Activated CD4-positive, alpha-beta T cell treated with anti-CD3 and anti-CD28 coated beads, Interleukin-2, amount 10 ng/mL, durations not matched to agents 7 days and 5 days (primary cell): ENCODE results near the gene CAMKK2. TPM values are rescaled to one million over a fixed set of nuclear protein-coding genes. Genes with fewer than 3 reads are reported as not detected.

Experiments
- CTCF ChIA-PET: fragments of 350-600 bp; sonication (Branson Sonifier 250); formaldehyde crosslinking; loops from one replicate; lab custom pipeline; 2021; ENCODE audit warnings: antibody characterized with exemption; lab: Charles Lee
- POLR2A ChIA-PET: fragments of 350-600 bp; sonication (Branson Sonifier 250); formaldehyde crosslinking; loops from one replicate; lab custom pipeline; 2021; ENCODE audit warnings: antibody characterized with exemption; lab: Charles Lee
- DNase-seq: peaks from one replicate; pipeline ENCODE4 v3.0.0-alpha.2; 2020
- H3K27ac Mint-ChIP-seq: one replicate; pipeline ENCODE4 v1.8.0; 2021; ENCODE audit warnings: mild to moderate bottlenecking, moderate library complexity, mixed read lengths
- H3K27me3 Mint-ChIP-seq: one replicate; pipeline ENCODE4 v1.8.0; 2021; ENCODE audit warnings: mixed read lengths
- H3K36me3 Mint-ChIP-seq: one replicate; pipeline ENCODE4 v1.8.0; 2021; ENCODE audit warnings: low read depth, mixed read lengths
- H3K4me1 Mint-ChIP-seq: one replicate; pipeline ENCODE4 v1.8.0; 2021; ENCODE audit warnings: mixed read lengths
- H3K4me3 Mint-ChIP-seq: one replicate; pipeline ENCODE4 v1.8.0; 2021; ENCODE audit warnings: mild to moderate bottlenecking, moderate library complexity, mixed read lengths
- H3K9me3 Mint-ChIP-seq: one replicate; pipeline ENCODE4 v1.8.0; 2021; ENCODE audit warnings: mixed read lengths
- total RNA-seq, 2 experiments: library from RNA; stranded (reverse); gene quantifications; one replicate each; pipeline ENCODE4 v1.2.3, GENCODE V29; 2021

CAMKK2 gene
- total RNA-seq, result 10 to 100 TPM; 31.2 to 32.4 TPM

- DNase-seq, result peak; percentile 87
- CTCF ChIA-PET, result interaction anchor here (0.6 to 1.0 kb wide), 3 partner anchors 9 to 396 kb away, joined by 3 to 4 read pairs (median 3); no protein-coding TSS in a partner anchor
- peak within 1 kb of the TSS; percentile 90 for H3K4me3 Mint-ChIP-seq
- peaks cover 5% of the 10 kb centered on the region for H3K36me3 Mint-ChIP-seq
- H3K4me1 Mint-ChIP-seq, result peaks cover 40% of the 10 kb centered on the region
- H3K9me3 Mint-ChIP-seq, result no peaks in the 10 kb centered on the region
- H3K27me3 Mint-ChIP-seq, result peaks cover 4% of the 10 kb centered on the region
- POLR2A ChIA-PET, result interaction anchor here (0.6 kb wide), 1 partner anchor 1057 kb away, joined by 4 read pairs; no protein-coding TSS in a partner anchor
- H3K27ac Mint-ChIP-seq, result peak within 1 kb of the TSS; percentile 88
These were observed at the start of gene CAMKK2 for GRCh38 chr12:121296618-121297434. CAMKK2 (minus strand) TSS chr12:121296709; CDS start chr12:121274526, 22,183 bp downstream.

GRCh38 chr12:121345151-121345815 is 48.8 kb upstream of the CAMKK2 start:
- Mint-ChIP-seq H3K27ac (no peak overlapping the region), H3K27me3 (no peaks in the 10 kb centered on the region), H3K36me3 (peaks cover 49% of the 10 kb centered on the region), H3K9me3 (no peaks in the 10 kb centered on the region), H3K4me3 (no peak overlapping the region), H3K4me1 (peaks cover 27% of the 10 kb centered on the region)
- ChIA-PET CTCF (interaction anchor here (0.6 to 1.2 kb wide), 2 partner anchors 10 to 335 kb away, joined by 3 read pairs; no protein-coding TSS in a partner anchor), POLR2A (no interaction called here)
- no peak for DNase-seq

GRCh38 chr12:121344506-121344905 is 48.0 kb upstream of the CAMKK2 start:
- no peak overlapping the region for H3K27ac Mint-ChIP-seq
- H3K9me3 Mint-ChIP-seq, result no peaks in the 10 kb centered on the region
- peaks cover 51% of the 10 kb centered on the region for H3K36me3 Mint-ChIP-seq
- H3K27me3 Mint-ChIP-seq, result no peaks in the 10 kb centered on the region
- POLR2A ChIA-PET, result no interaction called here
- DNase-seq, result no peak
- peaks cover 23% of the 10 kb centered on the region for H3K4me1 Mint-ChIP-seq
- CTCF ChIA-PET, result interaction anchor here (1.2 kb wide), 1 partner anchor 9 kb away, joined by 3 read pairs; no protein-coding TSS in a partner anchor
- H3K4me3 Mint-ChIP-seq, result no peak overlapping the region

- H3K4me3 Mint-ChIP-seq, result no peak overlapping the region
- H3K27me3 Mint-ChIP-seq, result no peaks in the 10 kb centered on the region
- H3K9me3 Mint-ChIP-seq, result no peaks in the 10 kb centered on the region
- POLR2A ChIA-PET, result no interaction called here
- peaks cover 41% of the 10 kb centered on the region for H3K36me3 Mint-ChIP-seq
- DNase-seq, result no peak
- H3K4me1 Mint-ChIP-seq, result no peaks in the 10 kb centered on the region
- H3K27ac Mint-ChIP-seq, result no peak overlapping the region
- CTCF ChIA-PET, result interaction anchor here (0.8 to 5.0 kb wide), 3 partner anchors 13 to 87 kb away, joined by 3 to 25 read pairs (median 4); no protein-coding TSS in a partner anchor
These were observed 40.9 kb upstream of the CAMKK2 start for GRCh38 chr12:121337416-121337815.

GRCh38 chr12:121334513-121335343 is 38.2 kb upstream of the CAMKK2 start:
- Mint-ChIP-seq H3K27ac (no peak overlapping the region), H3K9me3 (no peaks in the 10 kb centered on the region), H3K36me3 (peaks cover 45% of the 10 kb centered on the region), H3K4me1 (no peaks in the 10 kb centered on the region), H3K4me3 (no peak overlapping the region), H3K27me3 (no peaks in the 10 kb centered on the region)
- POLR2A ChIA-PET, result interaction anchor here (0.7 kb wide), 1 partner anchor 384 kb away, joined by 7 read pairs; no protein-coding TSS in a partner anchor
- DNase-seq, result peak; percentile 49
- CTCF ChIA-PET, result interaction anchor here (0.6 to 5.0 kb wide), 10 partner anchors 10 to 129 kb away, joined by 3 to 25 read pairs (median 4); no protein-coding TSS in a partner anchor

- POLR2A ChIA-PET, result no interaction called here
- Mint-ChIP-seq H3K9me3 (no peaks in the 10 kb centered on the region), H3K27ac (no peak overlapping the region), H3K36me3 (peaks cover 50% of the 10 kb centered on the region), H3K27me3 (no peaks in the 10 kb centered on the region), H3K4me3 (no peak overlapping the region), H3K4me1 (no peaks in the 10 kb centered on the region)
- CTCF ChIA-PET, result interaction anchor here (0.6 to 5.0 kb wide), 7 partner anchors 10 to 506 kb away, joined by 3 to 25 read pairs (median 3); no protein-coding TSS in a partner anchor
- no peak for DNase-seq
These were observed 37.2 kb upstream of the CAMKK2 start for GRCh38 chr12:121333747-121334146.

GRCh38 chr12:121331248-121331647 is 34.7 kb upstream of the CAMKK2 start:
- ChIA-PET POLR2A (no interaction called here), CTCF (interaction anchor here (1.2 kb wide), 1 partner anchor 14 kb away, joined by 3 read pairs; no protein-coding TSS in a partner anchor)
- peaks cover 64% of the 10 kb centered on the region for H3K36me3 Mint-ChIP-seq
- no peak for DNase-seq
- no peaks in the 10 kb centered on the region for H3K27me3 Mint-ChIP-seq
- no peaks in the 10 kb centered on the region for H3K4me1 Mint-ChIP-seq
- H3K9me3 Mint-ChIP-seq, result no peaks in the 10 kb centered on the region
- no peak overlapping the region for H3K27ac Mint-ChIP-seq
- no peak overlapping the region for H3K4me3 Mint-ChIP-seq

GRCh38 chr12:121330692-121331091 is 34.2 kb upstream of the CAMKK2 start:
- Mint-ChIP-seq H3K27ac (no peak overlapping the region), H3K27me3 (no peaks in the 10 kb centered on the region), H3K9me3 (no peaks in the 10 kb centered on the region), H3K4me1 (no peaks in the 10 kb centered on the region), H3K4me3 (no peak overlapping the region), H3K36me3 (peaks cover 68% of the 10 kb centered on the region)
- no peak for DNase-seq
- CTCF ChIA-PET, result no interaction called here
- POLR2A ChIA-PET, result no interaction called here

GRCh38 chr12:121330195-121330594 is 33.7 kb upstream of the CAMKK2 start:
- ChIA-PET POLR2A (no interaction called here), CTCF (no interaction called here)

GRCh38 chr12:121328620-121329019 is 32.1 kb upstream of the CAMKK2 start:
- H3K36me3 Mint-ChIP-seq, result peaks cover 63% of the 10 kb centered on the region
- no peaks in the 10 kb centered on the region for H3K4me1 Mint-ChIP-seq
- ChIA-PET CTCF (interaction anchor here (0.8 to 0.9 kb wide), 4 partner anchors 8 to 232 kb away, joined by 3 to 5 read pairs (median 3); no protein-coding TSS in a partner anchor), POLR2A (no interaction called here)
- no peaks in the 10 kb centered on the region for H3K9me3 Mint-ChIP-seq
- DNase-seq, result no peak
- H3K4me3 Mint-ChIP-seq, result no peak overlapping the region
- no peaks in the 10 kb centered on the region for H3K27me3 Mint-ChIP-seq
- peak overlapping the region; percentile 14 for H3K27ac Mint-ChIP-seq

More at GRCh38 chr12:121330195-121330594, 33.7 kb upstream of the CAMKK2 start:
- no peak overlapping the region for H3K27ac Mint-ChIP-seq
- H3K9me3 Mint-ChIP-seq, result no peaks in the 10 kb centered on the region
- no peak for DNase-seq
- H3K4me3 Mint-ChIP-seq, result no peak overlapping the region
- no peaks in the 10 kb centered on the region for H3K4me1 Mint-ChIP-seq
- no peaks in the 10 kb centered on the region for H3K27me3 Mint-ChIP-seq
- peaks cover 66% of the 10 kb centered on the region for H3K36me3 Mint-ChIP-seq

GRCh38 chr12:121326996-121327674 is 30.6 kb upstream of the CAMKK2 start:
- Mint-ChIP-seq H3K9me3 (no peaks in the 10 kb centered on the region), H3K4me3 (no peak overlapping the region), H3K4me1 (no peaks in the 10 kb centered on the region), H3K27me3 (no peaks in the 10 kb centered on the region), H3K27ac (no peak overlapping the region), H3K36me3 (peaks cover 60% of the 10 kb centered on the region)
- ChIA-PET CTCF (interaction anchor here (6.9 kb wide), 1 partner anchor 8 kb away, joined by 25 read pairs; no protein-coding TSS in a partner anchor), POLR2A (no interaction called here)
- no peak for DNase-seq
